Neural cell (in vitro differentiated cells): ENCODE results near the gene JADE2.

Source experiments
- EP300 ChIP-seq: fragments of 450-650 bp; conservative IDR thresholded peaks from 2 replicates; pipeline ENCODE4 v1.6.1; 2014; ENCODE audit warnings: antibody characterized with exemption, mild to moderate bottlenecking, moderate library complexity; ENCODE audit not compliant: poor library complexity, severe bottlenecking
- EZH2 ChIP-seq: fragments of 200-600, 300-800 bp; shearing (Covaris generic), sonication (generic); IDR thresholded peaks from 2 replicates; pipeline ENCODE4 v1.6.1; 2014; ENCODE audit warnings: antibody characterized with exemption, low read length, borderline replicate concordance, mild to moderate bottlenecking; ENCODE audit not compliant: insufficient read depth, poor library complexity, severe bottlenecking
- MXI1 ChIP-seq: fragments of 450-650 bp; conservative IDR thresholded peaks from 2 replicates; pipeline ENCODE4 v1.6.1; 2014; ENCODE audit warnings: antibody characterized with exemption, mild to moderate bottlenecking; ENCODE audit not compliant: poor library complexity, severe bottlenecking
- POLR2AphosphoS5 ChIP-seq: IDR thresholded peaks from 2 replicates; pipeline ENCODE4 v1.6.1; 2012
- RAD21 ChIP-seq: fragments of 450-650 bp; conservative IDR thresholded peaks from 2 replicates; pipeline ENCODE4 v1.6.1; 2014; ENCODE audit warnings: antibody characterized with exemption, mild to moderate bottlenecking, moderate library complexity
- SMC3 ChIP-seq: fragments of 450-650 bp; conservative IDR thresholded peaks from 2 replicates; pipeline ENCODE4 v1.6.1; 2014; ENCODE audit warnings: antibody characterized with exemption, mild to moderate bottlenecking, moderate library complexity; ENCODE audit not compliant: poor library complexity
- TAF1 ChIP-seq: IDR thresholded peaks from 2 replicates; pipeline ENCODE4 v1.6.1; 2012; ENCODE audit warnings: low read depth
- TF ChIP-seq, protein P1 (sequence below): fragments of 450-650 bp; IDR thresholded peaks from 2 replicates; pipeline ENCODE4 v1.5.1; 2014; ENCODE audit warnings: antibody characterized with exemption, mild to moderate bottlenecking, moderate library complexity; ENCODE audit not compliant: poor library complexity, severe bottlenecking
- TF ChIP-seq, protein P2 (sequence below): IDR thresholded peaks from 2 replicates; pipeline ENCODE4 v1.6.1; 2012; ENCODE audit warnings: borderline replicate concordance

- TF ChIP-seq, protein P1, sequence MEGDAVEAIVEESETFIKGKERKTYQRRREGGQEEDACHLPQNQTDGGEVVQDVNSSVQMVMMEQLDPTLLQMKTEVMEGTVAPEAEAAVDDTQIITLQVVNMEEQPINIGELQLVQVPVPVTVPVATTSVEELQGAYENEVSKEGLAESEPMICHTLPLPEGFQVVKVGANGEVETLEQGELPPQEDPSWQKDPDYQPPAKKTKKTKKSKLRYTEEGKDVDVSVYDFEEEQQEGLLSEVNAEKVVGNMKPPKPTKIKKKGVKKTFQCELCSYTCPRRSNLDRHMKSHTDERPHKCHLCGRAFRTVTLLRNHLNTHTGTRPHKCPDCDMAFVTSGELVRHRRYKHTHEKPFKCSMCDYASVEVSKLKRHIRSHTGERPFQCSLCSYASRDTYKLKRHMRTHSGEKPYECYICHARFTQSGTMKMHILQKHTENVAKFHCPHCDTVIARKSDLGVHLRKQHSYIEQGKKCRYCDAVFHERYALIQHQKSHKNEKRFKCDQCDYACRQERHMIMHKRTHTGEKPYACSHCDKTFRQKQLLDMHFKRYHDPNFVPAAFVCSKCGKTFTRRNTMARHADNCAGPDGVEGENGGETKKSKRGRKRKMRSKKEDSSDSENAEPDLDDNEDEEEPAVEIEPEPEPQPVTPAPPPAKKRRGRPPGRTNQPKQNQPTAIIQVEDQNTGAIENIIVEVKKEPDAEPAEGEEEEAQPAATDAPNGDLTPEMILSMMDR, result no peak
- TF ChIP-seq, protein P2, sequence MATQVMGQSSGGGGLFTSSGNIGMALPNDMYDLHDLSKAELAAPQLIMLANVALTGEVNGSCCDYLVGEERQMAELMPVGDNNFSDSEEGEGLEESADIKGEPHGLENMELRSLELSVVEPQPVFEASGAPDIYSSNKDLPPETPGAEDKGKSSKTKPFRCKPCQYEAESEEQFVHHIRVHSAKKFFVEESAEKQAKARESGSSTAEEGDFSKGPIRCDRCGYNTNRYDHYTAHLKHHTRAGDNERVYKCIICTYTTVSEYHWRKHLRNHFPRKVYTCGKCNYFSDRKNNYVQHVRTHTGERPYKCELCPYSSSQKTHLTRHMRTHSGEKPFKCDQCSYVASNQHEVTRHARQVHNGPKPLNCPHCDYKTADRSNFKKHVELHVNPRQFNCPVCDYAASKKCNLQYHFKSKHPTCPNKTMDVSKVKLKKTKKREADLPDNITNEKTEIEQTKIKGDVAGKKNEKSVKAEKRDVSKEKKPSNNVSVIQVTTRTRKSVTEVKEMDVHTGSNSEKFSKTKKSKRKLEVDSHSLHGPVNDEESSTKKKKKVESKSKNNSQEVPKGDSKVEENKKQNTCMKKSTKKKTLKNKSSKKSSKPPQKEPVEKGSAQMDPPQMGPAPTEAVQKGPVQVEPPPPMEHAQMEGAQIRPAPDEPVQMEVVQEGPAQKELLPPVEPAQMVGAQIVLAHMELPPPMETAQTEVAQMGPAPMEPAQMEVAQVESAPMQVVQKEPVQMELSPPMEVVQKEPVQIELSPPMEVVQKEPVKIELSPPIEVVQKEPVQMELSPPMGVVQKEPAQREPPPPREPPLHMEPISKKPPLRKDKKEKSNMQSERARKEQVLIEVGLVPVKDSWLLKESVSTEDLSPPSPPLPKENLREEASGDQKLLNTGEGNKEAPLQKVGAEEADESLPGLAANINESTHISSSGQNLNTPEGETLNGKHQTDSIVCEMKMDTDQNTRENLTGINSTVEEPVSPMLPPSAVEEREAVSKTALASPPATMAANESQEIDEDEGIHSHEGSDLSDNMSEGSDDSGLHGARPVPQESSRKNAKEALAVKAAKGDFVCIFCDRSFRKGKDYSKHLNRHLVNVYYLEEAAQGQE, result no peak
- TF ChIP-seq RAD21, result no peak
- no peak for TF ChIP-seq POLR2AphosphoS5
- TF ChIP-seq EZH2, result no peak
- no peak for TF ChIP-seq EP300
- TF ChIP-seq TAF1, result no peak
- no peak for TF ChIP-seq MXI1
- no peak for TF ChIP-seq SMC3
Observed at GRCh38 chr5:134606726-134607125, 81.3 kb downstream of the JADE2 start.
